Activated CD4-positive, alpha-beta T cell treated with anti-CD3 and anti-CD28 coated beads for 1 hour (primary cell): ENCODE results near the gene FLRT2.

ENCODE experiments used
- DNase-seq: peaks from one replicate; pipeline ENCODE4 v3.0.0-alpha.2; 2020

The FLRT2 gene

DNA sequence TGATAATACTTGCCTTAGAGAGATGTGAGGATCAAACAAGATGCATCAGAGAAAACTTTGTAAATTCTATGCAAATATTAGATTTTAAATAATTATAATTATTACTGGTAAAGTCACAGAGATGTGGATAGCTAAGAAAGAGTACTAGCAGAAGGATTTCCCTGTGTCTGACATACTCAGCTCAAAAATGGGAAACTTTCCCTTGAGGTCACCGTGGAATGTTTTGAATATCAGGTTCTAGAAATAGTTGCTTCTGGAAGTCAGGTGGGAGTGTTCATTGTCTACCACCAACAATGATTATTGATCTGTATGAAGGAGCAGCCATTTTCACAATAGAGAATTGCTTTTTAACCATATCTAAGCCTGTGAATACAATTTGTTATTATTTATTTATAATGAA lies 71.7 kb downstream of the FLRT2 start:
- no peak for DNase-seq

GRCh38 chr14:85602345-85602744 lies 72.4 kb downstream of the FLRT2 start:
- DNase-seq: no peak

DNA sequence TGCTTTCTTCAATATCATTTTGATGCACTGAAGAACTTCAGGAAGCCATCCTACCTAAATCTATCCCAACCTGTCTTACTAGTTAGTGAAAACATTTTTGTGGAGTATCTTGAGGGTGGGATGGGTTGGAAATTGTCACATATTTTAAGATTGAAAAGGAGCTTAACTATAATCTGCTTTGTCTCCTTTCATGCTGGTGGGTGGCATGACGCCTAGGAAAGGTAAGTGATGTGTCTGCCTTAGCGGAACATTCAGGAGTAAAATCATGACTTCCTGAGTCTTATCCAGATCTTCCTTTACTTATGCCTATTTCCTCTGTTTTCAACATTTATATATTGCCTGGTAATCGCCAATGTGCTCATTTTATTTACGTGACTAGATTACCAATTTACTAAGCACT lies 74.1 kb downstream of the FLRT2 start:
- no peak for DNase-seq

GRCh38 chr14:85604714-85605113 lies 74.8 kb downstream of the FLRT2 start:
- DNase-seq: no peak

DNA sequence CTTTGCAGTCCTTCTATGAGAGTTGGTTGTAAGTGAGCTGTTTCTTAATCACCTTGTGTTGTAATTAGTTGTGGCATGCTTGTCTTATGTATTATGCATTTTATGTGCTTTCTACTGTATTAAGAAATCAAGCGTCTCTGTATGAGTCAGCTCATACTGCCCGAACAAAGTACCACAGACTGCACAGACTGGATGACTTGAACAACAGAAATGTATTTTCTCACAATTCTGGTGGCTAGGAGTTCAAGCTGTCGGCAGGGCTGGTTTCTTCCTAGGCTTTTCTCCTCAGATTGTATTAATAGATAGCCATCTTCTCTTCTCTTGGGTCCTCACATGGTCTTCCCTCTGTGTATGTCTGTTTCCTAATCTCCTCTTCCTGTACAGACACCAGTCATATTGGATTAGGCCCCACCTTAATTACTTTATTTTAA lies 77.7 kb downstream of the FLRT2 start:
- DNase-seq: no peak

- DNase-seq: no peak
These were observed 83.6 kb downstream of the FLRT2 start for GRCh38 chr14:85613496-85613895.

DNA sequence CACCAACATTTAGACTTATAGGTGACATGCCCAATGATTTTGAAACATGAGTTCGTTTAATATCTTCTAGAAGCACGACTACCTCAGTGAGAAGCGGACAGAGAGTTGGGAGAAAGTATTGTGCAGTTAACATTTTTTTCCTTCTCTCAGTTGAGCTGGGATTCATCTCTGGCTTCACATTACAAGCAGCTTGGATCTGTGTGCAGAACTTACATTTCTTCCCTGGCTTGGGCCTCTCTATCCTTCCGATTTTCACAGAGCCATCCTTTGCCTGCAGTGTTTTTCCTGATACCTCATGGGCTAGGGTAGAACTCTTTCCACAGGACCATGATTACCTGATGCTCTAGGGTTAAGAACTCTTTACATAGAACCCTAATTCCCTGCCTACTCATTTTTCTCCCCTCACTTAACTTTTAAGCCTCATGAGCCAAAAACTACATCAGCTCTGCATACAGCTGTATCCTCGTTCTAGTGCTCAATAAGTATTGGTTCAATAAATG lies 86.5 kb downstream of the FLRT2 start:
- no peak for DNase-seq

DNA sequence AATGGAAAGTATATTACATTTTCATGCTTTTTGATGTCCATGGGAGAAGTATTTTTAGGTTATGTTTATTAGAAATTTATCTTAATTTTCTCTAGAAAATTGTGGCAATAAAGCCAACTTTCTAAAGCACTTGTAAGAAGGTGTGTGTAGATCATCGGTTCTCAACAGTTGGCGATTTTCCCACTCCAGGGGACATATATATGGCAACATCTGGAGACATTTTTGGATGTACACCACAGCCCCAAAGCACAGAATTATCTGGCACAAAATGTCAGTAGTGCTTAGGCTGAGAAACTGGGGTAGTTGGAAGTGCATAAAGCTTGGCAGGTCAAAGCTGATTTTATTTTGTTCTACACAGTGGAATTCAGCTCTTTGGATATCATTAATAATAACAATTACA lies 86.9 kb downstream of the FLRT2 start:
- DNase-seq: no peak

GRCh38 chr14:85617791-85618190 lies 87.8 kb downstream of the FLRT2 start:
- no peak for DNase-seq

- no peak for DNase-seq
These were observed 88.4 kb downstream of the FLRT2 start for GRCh38 chr14:85618390-85618789.

- no peak for DNase-seq
These were observed 89.0 kb downstream of the FLRT2 start for GRCh38 chr14:85618978-85619377.

DNA sequence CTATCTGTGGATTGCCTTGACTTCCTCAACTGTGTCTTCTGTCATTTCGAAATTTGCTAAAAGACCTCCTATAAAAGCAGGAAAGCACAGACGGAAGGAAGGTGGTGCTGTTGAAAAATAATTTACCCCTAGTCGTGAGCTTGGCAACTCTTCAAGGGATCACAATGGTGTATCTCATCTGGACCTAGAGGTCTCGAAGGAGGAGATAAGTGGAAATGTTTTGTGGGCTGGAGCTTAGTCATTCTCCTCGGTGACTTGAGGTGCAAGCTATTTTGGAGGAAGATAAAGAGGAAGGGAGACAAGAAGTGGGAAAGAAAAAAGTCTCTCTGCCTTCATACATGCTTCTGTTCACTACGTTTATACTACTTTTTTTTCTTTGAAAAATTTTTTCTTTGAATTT lies 89.9 kb downstream of the FLRT2 start:
- DNase-seq: no peak

GRCh38 chr14:85620947-85621346 lies 91.0 kb downstream of the FLRT2 start:
- no peak for DNase-seq

DNA sequence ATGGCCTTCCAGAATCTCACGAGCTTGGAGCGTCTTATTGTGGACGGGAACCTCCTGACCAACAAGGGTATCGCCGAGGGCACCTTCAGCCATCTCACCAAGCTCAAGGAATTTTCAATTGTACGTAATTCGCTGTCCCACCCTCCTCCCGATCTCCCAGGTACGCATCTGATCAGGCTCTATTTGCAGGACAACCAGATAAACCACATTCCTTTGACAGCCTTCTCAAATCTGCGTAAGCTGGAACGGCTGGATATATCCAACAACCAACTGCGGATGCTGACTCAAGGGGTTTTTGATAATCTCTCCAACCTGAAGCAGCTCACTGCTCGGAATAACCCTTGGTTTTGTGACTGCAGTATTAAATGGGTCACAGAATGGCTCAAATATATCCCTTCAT lies 92.2 kb downstream of the FLRT2 start:
- DNase-seq: no peak

- no peak for DNase-seq
These were observed 93.2 kb downstream of the FLRT2 start for GRCh38 chr14:85622986-85623685.

DNA sequence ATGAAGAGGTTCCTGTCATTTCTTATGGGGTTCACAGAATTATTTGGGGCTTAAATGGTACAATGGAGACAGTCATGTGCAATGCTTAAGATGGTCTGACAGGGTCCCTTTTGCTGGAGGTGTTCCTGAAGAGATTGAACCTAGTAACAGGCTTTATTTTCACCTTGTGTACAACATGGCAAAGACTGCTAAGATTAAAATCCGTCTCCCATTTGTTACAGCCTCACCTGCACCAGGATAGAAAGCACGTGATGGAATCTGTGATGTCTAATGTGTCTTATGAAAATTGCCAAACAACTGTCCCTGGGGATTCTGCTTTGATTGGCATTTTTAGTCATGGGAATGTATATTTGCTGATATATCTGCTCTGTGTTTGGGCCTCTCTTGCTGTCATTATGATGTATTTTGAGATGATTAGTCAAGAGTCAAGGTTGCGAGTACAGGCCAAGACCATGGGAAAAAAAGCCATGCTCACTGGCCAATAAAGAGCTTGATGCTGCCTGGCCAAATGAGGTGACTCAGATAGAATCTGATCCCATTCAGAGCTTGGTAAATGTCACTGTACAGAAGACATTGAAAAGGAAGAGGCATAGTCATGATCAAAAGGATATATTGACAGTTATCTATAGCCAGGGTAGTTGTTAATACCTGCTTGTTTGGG lies 96.1 kb downstream of the FLRT2 start:
- DNase-seq: no peak

DNA sequence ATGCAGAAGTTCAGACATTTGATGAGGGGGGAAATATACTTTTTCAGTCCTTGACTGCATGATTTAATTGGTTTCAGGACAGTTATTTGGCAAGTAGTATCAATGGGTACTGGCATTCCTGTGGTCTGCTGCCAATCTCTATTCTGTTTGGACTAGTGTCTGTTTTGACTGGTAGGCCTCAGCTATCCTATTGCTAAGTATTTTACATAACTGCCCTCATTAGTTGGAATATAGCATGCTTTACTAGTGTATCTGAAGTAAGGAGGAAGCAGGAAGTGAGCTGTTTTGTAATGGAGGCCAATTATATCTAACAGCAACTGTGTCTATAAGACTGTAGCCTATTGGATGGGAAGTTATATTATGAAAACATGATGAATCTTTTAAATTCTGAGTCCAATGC lies 104.3 kb downstream of the FLRT2 start:
- DNase-seq: no peak

DNA sequence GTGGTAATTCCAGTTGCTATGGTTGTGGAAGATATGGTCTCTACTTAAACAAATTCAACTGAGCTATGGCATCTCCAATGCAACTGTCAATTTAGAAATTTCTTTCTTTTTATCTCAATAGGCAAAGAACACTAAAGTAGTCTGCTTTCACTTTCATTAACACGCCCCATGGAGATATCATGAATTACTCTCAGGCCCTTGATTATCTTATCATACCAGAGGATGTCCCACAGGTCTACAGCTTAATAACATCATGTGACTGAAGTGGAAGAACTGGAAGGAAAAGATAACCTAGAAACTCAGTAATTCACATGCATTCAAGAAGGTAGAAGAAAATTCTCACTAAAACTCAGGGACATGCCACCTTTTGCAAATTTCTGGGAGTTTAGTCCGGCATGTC lies 114.3 kb downstream of the FLRT2 start:
- DNase-seq: no peak

- no peak for DNase-seq
These were observed 123.1 kb downstream of the FLRT2 start for GRCh38 chr14:85653029-85653428.

- no peak for DNase-seq
These were observed 130.4 kb downstream of the FLRT2 start for GRCh38 chr14:85660243-85660922.

- no peak for DNase-seq
These were observed 132.2 kb downstream of the FLRT2 start for GRCh38 chr14:85662096-85662495.

DNA sequence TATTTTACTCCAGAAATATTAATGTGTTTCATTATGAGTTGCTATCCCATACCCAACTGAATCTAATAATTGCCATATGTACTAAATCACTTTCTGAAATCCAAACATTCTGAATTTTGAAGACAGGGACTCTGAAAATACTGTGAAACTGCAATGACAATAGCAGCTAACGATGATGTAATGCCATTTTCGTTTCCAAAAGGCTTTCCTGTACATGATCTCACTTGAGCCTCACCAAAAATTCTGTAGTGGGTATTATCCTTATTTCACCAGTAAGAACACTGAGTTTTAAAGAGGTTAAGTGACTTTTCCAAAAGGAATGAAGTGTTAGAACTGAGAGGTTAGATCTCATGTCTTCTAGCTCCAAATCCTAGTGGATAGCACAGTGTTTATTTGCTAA lies 133.3 kb downstream of the FLRT2 start:
- DNase-seq: no peak

DNA sequence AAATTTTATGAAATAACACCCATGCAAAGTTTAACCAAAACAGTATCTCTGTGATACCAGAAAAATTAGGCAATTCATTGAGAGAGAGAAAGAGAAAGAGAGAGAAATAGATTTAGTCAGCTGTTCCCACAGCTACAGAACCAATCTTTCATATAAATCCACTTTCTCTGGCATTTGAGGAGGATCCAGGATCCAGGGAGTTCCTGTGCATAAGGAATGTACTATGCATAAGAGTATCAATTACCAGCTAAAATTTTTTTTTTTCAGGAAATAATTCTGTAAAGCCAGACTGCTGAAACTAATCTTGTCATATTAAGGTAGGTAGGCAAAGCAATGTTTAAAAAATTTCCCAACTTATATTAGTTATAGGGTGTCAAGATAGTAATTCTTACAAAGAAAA lies 133.7 kb downstream of the FLRT2 start:
- no peak for DNase-seq

- DNase-seq: no peak
These were observed 146.0 kb downstream of the FLRT2 start for GRCh38 chr14:85675957-85676356.
